ENCODE measurements around the gene LAMC1. TPM values are rescaled to one million over a fixed set of nuclear protein-coding genes. Genes with fewer than 3 reads are reported as not detected.

The LAMC1 gene
- total RNA-seq, 1 donor, result 13.2 TPM

DNA sequence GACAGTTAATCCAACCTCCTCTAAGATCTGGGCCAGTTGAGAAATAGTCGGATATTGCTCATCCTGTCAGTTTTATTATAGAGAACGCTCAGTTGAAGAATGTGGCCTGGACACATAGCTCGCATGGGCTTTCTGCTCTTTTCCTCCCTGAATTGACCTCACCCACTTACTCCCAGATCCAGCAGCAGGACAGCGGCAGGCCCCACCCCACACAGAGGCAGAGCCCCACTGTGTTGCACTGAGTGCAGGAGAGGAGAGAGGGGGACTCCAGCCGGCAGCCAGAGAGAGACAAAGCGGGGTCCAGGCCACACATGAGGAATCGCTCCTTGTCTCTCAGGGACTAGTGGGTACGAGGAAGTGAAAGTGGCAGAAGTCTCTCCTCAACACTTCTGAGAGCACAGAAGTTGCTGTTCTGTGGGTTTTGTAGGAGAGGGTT, 78.6 kb downstream of the LAMC1 start:
- DNase-seq (ENCODE audit: low read depth in 2 of 3, low spot score in 2 of 3), result no peak

DNA sequence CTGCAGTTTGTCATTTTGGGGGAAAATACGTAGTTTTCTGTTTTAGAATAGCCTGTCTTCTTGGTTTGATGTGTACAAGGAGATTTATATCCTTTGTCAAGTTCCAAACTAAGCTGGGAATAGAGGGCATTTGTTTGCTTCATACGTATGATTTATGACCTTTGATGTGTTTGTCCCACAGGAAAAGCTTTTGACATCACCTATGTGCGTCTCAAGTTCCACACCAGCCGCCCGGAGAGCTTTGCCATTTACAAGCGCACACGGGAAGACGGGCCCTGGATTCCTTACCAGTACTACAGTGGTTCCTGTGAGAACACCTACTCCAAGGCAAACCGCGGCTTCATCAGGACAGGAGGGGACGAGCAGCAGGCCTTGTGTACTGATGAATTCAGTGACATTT, 79.9 kb downstream of the LAMC1 start:
- DNase-seq (ENCODE audit: low read depth in 2 of 3, low spot score in 2 of 3), result no peak

DNA sequence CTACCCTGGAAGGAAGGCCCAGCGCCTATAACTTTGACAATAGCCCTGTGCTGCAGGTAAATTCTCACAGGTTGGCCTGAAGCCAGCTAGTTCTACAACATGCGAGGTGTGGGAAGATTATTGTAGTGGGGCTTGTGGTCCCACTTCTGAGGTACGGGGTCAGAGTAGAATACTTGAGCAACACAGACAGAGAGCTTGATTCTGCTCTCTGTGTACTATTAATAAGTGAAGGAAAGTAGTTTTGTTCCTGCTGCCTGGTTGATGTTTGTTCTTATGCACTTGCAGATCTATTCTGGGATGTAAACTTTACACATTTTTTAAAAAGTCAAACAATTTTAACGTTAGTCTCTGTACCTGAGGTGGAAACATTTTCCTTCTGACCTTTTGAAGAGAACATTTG, 80.4 kb downstream of the LAMC1 start:
- DNase-seq (ENCODE audit: low read depth in 2 of 3, low spot score in 2 of 3), result no peak

DNA sequence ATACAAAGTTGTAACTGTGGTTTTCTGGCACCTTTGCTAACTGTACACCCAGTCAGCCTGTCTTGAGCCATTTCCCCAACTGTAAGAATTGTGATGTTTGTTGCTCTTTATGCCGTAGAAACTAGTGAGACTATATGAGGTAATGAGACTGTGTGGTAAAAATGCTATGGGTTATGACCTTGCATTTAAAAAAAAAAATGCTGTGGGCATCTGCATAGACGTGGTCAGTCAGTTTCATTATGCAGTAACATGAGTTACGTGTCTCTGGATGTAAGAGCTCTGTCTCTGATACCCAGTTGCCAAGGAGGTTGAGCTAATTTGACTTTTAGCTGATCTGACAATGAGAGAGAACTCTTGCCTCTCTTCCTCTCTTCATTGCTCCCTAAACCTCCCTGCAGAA, 82.2 kb downstream of the LAMC1 start:
- DNase-seq (ENCODE audit: low read depth in 2 of 3, low spot score in 2 of 3), result no peak

DNA sequence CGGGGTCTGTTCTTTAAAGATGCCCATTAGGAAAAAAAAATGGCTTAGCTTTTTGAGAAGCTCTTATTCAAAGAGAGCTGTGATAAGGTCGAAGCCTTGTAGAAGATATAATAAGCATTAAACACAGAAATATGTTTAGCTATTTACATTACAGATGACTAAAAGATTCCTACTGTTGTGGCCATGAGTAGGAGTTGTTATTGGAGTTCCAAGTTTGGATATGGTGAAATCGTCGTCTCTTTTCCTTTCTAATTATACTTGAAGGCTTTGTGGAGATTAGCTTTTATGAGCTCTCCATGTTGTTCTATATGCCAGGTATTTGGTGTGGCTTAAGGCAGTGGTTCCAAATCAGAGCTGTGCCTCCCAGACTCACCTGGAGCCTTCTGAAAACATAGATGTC, 82.9 kb downstream of the LAMC1 start:
- no peak for DNase-seq (ENCODE audit: low read depth in 2 of 3, low spot score in 2 of 3)

DNA sequence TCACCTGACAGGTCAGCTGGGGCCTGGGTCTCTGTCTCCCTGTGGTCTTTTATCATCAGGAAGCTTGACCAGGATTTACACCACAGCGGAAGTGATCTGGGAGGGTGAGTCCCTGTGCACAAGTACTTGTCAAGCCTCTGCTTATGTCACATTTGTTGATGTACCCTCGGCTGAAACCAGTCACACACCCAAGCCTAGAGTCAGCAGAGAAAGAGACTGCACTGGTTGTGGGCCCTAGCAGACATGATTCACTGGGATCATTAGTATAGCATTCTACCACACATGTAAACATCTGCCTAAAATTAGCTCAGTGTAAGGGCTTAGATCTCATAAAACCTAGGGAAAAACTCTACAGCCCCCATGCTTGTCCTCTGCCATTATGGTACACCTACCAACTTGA, 83.5 kb downstream of the LAMC1 start:
- DNase-seq (ENCODE audit: low read depth in 2 of 3, low spot score in 2 of 3), result no peak

DNA sequence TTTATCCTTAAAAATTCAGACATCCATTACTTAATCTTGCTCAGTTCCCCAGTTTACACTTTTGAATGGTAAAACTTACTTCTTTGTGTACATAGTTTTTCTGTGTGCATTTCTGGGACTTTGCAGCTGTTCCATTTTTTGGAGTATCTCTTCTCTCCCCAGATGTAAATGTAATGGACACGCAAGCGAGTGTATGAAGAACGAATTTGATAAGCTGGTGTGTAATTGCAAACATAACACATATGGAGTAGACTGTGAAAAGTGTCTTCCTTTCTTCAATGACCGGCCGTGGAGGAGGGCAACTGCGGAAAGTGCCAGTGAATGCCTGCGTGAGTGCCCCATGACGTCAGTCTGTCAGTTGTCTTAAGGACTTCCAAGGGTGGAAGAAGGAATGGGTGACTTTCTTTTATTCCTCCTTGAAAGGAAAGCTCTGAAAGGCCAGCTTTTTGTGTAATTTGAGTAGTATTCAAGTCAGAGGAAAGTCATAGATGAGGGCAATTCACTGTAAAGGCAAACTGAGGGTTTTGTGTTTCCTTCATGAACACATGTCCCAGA, 87.2 kb downstream of the LAMC1 start:
- no peak for DNase-seq (ENCODE audit: low read depth in 2 of 3, low spot score in 2 of 3)

DNA sequence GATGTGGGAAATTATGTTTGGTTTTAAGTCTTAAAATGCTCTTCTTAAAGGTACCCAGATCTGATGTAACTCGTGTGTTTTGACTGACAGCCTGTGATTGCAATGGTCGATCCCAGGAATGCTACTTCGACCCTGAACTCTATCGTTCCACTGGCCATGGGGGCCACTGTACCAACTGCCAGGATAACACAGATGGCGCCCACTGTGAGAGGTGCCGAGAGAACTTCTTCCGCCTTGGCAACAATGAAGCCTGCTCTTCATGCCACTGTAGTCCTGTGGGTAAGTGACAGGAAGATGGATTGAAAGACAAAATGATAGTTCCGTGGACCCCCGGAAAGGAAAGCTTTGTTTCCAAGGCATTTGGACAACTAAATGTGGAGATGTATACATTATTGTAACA, 91.2 kb downstream of the LAMC1 start:
- DNase-seq (ENCODE audit: low read depth in 2 of 3, low spot score in 2 of 3), result no peak

DNA sequence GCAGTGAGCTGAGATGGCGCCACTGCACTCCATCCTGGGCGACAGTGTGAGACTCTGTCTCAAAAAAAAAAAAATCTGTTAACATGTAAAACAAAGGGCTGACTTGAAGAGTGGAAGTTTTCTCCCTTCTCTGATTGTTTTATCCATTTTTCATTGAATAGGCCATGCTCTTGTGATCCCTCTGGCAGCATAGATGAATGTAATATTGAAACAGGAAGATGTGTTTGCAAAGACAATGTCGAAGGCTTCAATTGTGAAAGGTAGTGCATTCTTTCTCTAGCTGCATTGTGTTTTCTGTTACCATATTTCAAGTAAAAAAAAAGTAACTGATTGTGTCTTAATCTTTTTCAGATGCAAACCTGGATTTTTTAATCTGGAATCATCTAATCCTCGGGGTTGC, 93.2 kb downstream of the LAMC1 start:
- no peak for DNase-seq (ENCODE audit: low read depth in 2 of 3, low spot score in 2 of 3)

DNA sequence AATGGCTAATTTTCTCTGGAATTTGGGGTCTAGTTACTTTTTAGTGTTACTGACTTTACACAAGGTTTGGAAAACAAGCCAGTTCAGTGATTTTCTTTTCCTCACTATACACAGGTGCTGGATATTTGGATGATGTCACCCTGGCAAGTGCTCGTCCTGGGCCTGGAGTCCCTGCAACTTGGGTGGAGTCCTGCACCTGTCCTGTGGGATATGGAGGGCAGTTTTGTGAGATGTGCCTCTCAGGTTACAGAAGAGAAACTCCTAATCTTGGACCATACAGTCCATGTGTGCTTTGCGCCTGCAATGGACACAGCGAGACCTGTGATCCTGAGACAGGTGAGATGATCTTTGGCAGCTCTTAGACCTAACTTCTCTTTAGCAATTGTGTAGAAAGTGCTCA, 98.4 kb downstream of the LAMC1 start:
- no peak for DNase-seq (ENCODE audit: low read depth in 2 of 3, low spot score in 2 of 3)

DNA sequence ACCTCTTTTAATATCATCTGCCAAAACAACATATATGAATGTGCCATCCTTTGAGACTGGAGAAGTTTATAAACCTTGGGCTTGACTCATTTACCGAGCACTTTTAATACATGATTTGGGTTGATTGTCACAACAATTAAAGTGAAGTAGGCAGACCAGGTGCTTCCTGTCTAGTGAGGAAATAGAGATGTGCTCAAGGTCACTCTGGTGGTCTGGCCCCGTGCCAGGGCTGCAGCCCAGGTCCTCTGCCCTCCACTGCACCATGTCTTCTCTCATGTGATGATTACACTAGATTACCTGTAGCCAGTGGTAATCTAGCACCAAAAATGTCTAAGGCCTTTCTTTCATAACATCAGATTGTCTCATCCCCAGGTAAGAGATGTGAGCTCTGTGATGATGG, 101.0 kb downstream of the LAMC1 start:
- DNase-seq (ENCODE audit: low read depth in 2 of 3, low spot score in 2 of 3), result peak in 1 of 3 donors; percentile 29

DNA sequence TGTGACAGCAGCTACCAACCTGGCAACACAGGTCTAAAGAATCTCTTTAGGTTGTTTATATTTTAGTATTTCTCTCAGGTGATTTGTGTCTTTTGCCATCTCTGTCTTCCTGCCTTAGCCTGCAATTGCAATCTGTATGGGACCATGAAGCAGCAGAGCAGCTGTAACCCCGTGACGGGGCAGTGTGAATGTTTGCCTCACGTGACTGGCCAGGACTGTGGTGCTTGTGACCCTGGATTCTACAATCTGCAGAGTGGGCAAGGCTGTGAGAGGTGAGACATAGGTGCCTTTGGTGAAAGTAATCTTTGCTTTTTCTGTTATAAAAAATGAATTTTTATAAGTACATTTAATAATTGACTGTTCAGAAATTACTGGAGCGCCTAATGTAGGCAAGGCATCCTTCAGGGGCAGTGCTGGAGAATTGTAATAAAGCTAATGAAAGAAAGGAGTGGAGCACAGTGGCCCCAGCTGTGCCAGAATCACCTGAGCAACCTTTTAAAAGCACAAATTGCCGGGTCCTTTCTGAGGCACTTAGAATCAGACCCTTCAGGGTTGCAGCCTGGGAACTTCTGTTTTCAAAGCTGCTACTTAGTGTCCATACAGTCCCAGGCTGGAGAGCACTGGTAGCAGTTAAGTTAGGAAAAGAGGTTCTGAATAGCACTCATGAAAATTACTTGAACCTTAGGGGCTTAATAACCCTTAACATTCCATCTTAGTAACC, 102.2 kb downstream of the LAMC1 start:
- DNase-seq (ENCODE audit: low read depth in 2 of 3, low spot score in 2 of 3), result no peak

DNA sequence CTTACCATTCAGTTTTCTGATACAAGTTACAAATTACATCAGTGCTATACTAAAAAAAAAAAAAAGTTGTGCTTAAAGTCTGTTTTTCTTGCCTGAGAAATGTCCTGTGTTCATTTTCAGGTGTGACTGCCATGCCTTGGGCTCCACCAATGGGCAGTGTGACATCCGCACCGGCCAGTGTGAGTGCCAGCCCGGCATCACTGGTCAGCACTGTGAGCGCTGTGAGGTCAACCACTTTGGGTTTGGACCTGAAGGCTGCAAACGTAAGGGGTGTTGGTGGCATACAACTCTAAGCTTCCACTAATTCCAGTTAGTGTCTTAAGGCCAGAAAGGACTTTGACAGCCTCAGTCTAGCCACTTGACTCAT, 102.8 kb downstream of the LAMC1 start:
- no peak for DNase-seq (ENCODE audit: low read depth in 2 of 3, low spot score in 2 of 3)

DNA sequence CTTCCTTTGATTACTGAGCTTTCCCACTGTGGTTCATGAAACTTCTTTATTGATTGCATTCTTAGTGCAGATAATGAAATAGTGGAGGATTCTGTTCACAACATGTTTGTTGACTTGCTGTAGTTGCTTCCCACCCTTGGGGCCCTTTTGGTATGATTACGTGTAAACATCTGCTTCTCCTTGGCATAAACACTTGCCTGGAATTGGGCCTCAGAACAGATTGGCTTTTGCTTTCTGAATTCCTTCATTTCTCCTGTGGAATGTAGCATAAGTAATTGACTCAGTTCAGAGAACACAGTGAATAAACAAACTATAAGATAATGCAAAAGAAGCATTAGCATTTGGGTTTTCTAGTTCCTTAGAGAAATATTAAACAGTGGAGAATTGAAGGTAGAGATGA, 103.3 kb downstream of the LAMC1 start:
- DNase-seq (ENCODE audit: low read depth in 2 of 3, low spot score in 2 of 3), result no peak

DNA sequence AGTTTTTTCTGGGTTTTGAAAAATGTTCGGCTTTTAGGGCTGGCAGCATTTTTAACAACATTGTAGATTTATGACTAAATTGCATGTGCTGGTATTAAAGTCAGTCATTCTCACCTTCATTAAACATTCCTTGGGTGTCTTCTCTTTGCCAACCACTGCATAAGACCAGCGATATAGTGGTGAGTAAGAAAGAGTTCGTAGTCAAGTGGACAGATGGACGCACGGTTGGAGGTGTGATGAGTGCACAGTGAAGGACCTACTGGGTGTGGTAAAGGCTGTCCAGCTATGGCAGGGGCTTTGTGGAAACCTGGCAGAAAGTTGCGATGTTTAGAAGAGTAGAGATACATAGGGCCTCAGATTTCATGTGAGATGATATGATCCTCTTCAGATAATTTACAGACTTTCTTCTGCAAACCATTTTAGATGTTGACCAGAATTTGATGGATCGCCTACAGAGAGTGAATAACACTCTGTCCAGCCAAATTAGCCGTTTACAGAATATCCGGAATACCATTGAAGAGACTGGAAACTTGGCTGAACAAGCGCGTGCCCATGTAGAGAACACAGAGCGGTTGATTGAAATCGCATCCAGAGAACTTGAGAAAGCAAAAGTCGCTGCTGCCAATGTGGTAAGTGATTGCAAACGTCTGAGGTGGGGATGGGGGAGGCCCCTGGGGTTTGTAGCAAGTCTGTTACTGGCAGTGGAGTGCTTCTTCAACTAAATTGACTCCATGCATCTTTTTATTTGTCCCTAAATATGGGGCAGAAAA, 106.9 kb downstream of the LAMC1 start:
- DNase-seq (ENCODE audit: low read depth in 2 of 3, low spot score in 2 of 3), result no peak

DNA sequence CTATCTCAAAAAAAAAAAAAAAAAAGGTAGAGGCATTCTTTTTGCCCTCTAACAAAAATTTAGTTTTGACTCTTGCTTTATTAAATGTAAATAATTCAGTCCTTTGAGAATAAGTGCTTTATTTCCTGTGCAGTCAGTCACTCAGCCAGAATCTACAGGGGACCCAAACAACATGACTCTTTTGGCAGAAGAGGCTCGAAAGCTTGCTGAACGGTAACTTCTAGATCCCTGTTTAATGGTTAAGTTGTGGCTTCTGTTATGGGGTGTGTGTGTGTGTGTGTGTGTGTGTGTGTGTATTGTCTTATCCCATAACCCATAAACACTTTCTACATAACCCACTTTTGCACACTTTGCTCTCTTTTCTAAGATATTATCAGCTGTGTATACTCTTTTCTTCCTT, 107.9 kb downstream of the LAMC1 start:
- DNase-seq (ENCODE audit: low read depth in 2 of 3, low spot score in 2 of 3), result peak in 1 of 3 donors; percentile 8

DNA sequence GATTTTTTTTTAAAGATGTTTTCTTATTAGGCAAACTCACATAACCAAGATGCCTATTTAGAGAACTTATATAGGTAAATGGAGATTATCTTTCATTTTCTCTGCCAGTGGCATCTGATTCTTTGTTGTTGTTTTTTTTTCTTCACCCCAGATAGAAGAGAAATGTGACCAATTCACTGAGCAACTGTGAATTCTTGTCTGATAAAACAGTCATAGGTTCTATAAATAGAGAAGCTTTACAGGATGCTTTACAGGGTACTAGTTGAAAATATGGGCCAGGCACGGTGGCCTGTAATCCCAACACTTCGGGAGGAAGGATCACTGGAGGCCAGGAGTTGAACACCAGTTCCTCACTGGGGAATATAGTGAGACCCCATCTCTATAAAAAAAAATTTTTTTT, 112.1 kb downstream of the LAMC1 start:
- DNase-seq (ENCODE audit: low read depth in 2 of 3, low spot score in 2 of 3), result no peak

DNA sequence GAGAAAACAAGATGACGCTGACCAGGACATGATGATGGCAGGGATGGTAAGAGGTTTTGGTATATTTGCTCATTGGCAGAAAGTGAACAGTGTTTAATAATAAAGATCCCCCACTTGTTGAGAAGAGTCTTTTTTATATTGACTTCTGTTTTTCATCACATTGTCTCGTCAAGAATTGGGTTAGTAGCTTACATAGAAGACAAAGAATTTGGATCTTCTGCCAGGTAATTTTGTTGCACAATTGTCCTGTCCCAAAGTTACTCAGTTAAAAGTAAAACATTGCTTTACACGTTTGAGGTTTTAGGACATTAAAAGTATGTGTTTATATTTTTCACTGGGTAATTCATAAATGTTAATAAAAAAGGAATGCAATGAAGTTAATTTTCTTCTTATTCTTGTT, 114.6 kb downstream of the LAMC1 start:
- DNase-seq (ENCODE audit: low read depth in 2 of 3, low spot score in 2 of 3), result no peak

DNA sequence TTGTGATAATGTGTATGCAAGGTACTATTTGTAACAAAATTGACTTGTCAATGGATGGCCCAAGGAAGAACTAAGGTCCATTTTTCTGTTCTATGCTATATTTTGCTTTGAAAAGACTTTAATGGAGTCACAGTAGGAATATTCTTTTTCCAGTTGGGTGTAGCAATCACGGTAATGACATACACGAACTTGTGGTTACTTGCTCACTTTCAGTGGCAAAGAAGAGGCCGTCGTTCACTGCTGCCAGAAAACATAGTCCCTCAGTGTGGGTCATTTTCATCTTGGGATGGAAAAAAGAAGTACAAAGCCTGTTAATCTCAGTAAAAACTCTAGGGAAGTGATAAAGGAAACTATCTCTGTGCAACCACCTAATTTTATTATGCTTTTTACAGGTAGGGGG, 115.1 kb downstream of the LAMC1 start:
- DNase-seq (ENCODE audit: low read depth in 2 of 3, low spot score in 2 of 3), result no peak

DNA sequence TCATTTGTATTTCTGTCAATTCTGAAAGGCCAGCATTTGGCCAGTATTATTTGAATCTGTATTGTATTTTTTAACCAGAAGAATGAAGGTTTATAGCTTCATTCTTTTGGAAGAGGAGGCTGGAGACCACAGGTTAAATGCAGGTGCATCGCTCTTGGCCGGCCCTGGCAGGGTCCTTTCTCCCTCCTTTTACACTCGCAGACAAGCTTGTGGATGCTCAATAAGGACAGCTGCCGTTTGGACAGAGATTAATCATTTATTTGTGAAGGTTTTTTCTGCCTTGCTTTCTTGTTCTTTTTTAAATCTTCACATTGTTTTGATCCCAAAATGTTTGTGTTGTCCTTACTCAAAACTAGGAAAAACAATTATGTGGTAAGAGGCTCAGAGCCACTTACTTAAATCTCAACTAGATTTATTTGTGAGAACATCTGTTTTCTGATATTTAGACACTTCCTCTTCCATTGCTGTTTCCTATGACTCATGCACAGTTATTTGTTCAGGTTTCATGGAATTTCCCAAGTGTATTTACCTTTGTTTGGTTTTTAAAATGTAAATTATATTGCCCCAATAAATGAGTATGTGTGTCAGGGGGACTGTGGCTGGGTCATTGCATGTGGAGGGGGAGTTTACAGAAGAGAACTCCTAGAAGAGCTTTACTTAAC, 116.2 kb downstream of the LAMC1 start:
- peak in 1 of 3 donors; percentile 7 for DNase-seq (ENCODE audit: low read depth in 2 of 3, low spot score in 2 of 3)

DNA sequence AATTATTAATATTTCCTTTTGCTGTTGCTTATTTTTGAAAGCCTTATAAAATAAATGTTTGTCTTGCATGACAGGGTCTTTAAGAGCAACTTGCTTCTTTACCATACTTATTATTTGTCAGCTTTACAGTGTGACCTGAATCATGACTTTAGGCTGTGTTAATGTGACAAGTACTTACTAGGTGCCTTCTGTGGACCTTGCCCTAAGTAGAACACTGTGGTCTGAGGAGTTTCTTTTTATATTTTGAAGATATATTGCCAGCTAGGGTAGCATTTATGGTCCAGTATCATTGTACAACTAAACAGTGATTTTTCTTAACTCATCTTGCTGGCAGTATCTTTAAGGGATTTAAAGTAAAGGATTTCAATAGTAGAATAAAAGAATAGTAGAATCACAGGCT, 117.4 kb downstream of the LAMC1 start:
- no peak for DNase-seq (ENCODE audit: low read depth in 2 of 3, low spot score in 2 of 3)

DNA sequence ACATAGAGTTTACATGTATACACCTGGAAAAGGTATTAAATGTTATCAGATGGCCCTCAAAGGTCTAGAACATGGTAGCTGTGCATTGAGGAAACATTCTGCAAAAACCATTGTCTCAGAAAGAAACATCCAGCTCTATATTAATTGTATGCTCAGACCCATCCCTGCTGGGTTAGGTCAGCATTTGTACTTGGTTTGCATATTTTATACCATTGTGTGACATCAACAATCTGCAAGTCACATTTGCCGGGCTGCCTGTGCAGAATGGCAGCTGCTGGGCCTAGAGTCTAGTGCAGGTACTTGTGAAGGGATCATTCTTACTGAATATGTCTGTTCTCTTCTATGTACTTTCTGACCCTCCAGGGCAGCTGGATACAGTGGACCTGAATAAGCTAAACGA, 119.0 kb downstream of the LAMC1 start:
- no peak for DNase-seq (ENCODE audit: low read depth in 2 of 3, low spot score in 2 of 3)
